Trophoblast cell (in vitro differentiated cells and primary cell): ENCODE data around the gene KCNQ1.

Experiments
- DNase-seq, 2 donors: peaks; one replicate each; pipeline ENCODE4 v3.0.0-alpha.2; 2016
- H2AFZ ChIP-seq: 2 replicates; pipeline ENCODE4 v1.6.1; 2013; ENCODE audit warnings: low read length, moderate library complexity, mild to moderate bottlenecking; ENCODE audit not compliant: insufficient read depth, poor library complexity
- H2AK5ac ChIP-seq: 2 replicates; pipeline ENCODE4 v1.6.1; 2013; ENCODE audit warnings: mild to moderate bottlenecking, low read length
- H2BK120ac ChIP-seq: 2 replicates; pipeline ENCODE4 v1.6.1; 2013; ENCODE audit warnings: low read length, mild to moderate bottlenecking, moderate library complexity; ENCODE audit not compliant: insufficient read depth, poor library complexity
- H2BK12ac ChIP-seq: 2 replicates; pipeline ENCODE4 v1.6.1; 2013; ENCODE audit warnings: mild to moderate bottlenecking, low read length, moderate library complexity
- H2BK5ac ChIP-seq: 2 replicates; pipeline ENCODE4 v1.6.1; 2013; ENCODE audit warnings: low read length, low read depth, moderate library complexity, mild to moderate bottlenecking; ENCODE audit not compliant: poor library complexity
- H3K14ac ChIP-seq: 2 replicates; pipeline ENCODE4 v1.6.1; 2013; ENCODE audit warnings: mild to moderate bottlenecking, low read length
- H3K18ac ChIP-seq: 2 replicates; pipeline ENCODE4 v1.6.1; 2013; ENCODE audit warnings: mild to moderate bottlenecking, low read length
- H3K23ac ChIP-seq: 2 replicates; pipeline ENCODE4 v1.6.1; 2013; ENCODE audit warnings: low read length
- H3K27ac ChIP-seq: 2 replicates; pipeline ENCODE4 v1.5.1; 2013; ENCODE audit warnings: low read depth, mild to moderate bottlenecking, inconsistent platforms, low read length, moderate library complexity
- H3K27me3 ChIP-seq: 2 replicates; pipeline ENCODE4 v1.6.1; 2013; ENCODE audit warnings: inconsistent platforms, mild to moderate bottlenecking, low read length, moderate library complexity; ENCODE audit not compliant: insufficient read depth
- H3K36me3 ChIP-seq, 2 experiments: 1 replicate in 1 of 2; 2 replicates in 1 of 2; pipeline ENCODE4 v1.6.1; 2013; ENCODE audit warnings: low read length in 2 of 2, mild to moderate bottlenecking in 2 of 2, moderate library complexity in 1 of 2; ENCODE audit not compliant: insufficient read depth in 2 of 2, control insufficient read depth in 1 of 2
- H3K4ac ChIP-seq: 2 replicates; pipeline ENCODE4 v1.6.1; 2013; ENCODE audit warnings: low read depth, mild to moderate bottlenecking, low read length, moderate library complexity
- H3K4me1 ChIP-seq, 2 experiments: 1 replicate in 1 of 2; 2 replicates in 1 of 2; pipeline ENCODE4 v1.6.1; 2013; ENCODE audit warnings: low read length in 2 of 2, mild to moderate bottlenecking in 2 of 2, moderate library complexity in 1 of 2; ENCODE audit not compliant: insufficient read depth in 2 of 2, control insufficient read depth in 1 of 2
- H3K4me2 ChIP-seq: 2 replicates; pipeline ENCODE4 v1.6.1; 2013; ENCODE audit warnings: inconsistent platforms, mild to moderate bottlenecking, low read length, moderate library complexity
- H3K4me3 ChIP-seq: 2 replicates; pipeline ENCODE4 v1.5.1; 2013; ENCODE audit warnings: mild to moderate bottlenecking, low read depth, low read length, inconsistent platforms
- H3K79me1 ChIP-seq: one replicate; pipeline ENCODE4 v1.6.1; 2013; ENCODE audit warnings: low read length
- H3K79me2 ChIP-seq: 2 replicates; pipeline ENCODE4 v1.6.1; 2013; ENCODE audit warnings: low read length, mild to moderate bottlenecking; ENCODE audit not compliant: control insufficient read depth, insufficient read depth, poor library complexity
- H3K9ac ChIP-seq: 2 replicates; pipeline ENCODE4 v1.6.1; 2013; ENCODE audit warnings: mild to moderate bottlenecking, low read length
- H3K9me3 ChIP-seq: 2 replicates; pipeline ENCODE4 v1.6.1; 2013; ENCODE audit warnings: low read depth, mild to moderate bottlenecking, control low read depth, inconsistent platforms, low read length; ENCODE audit not compliant: insufficient read depth
- H4K12ac ChIP-seq: 2 replicates; pipeline ENCODE4 v1.6.1; 2013; ENCODE audit warnings: low read depth, mild to moderate bottlenecking, low read length, moderate library complexity
- H4K8ac ChIP-seq: 2 replicates; pipeline ENCODE4 v1.6.1; 2013; ENCODE audit warnings: low read depth, mild to moderate bottlenecking, low read length, moderate library complexity
- H4K91ac ChIP-seq: one replicate; pipeline ENCODE4 v1.6.1; 2013; ENCODE audit warnings: low read depth, mild to moderate bottlenecking, low read length, moderate library complexity
- WGBS: extraction: QIAGEN DNeasy Blood & Tissue Kit; methylation state at CpG from one replicate; pipeline ENCODE4 v1.1.7; 2013; ENCODE audit warnings: missing lambda C conversion rate; ENCODE audit not compliant: insufficient read length, insufficient coverage; ENCODE audit errors: extremely low coverage; 5-methylcytosine and 5-hydroxymethylcytosine counted together

KCNQ1 gene

DNA sequence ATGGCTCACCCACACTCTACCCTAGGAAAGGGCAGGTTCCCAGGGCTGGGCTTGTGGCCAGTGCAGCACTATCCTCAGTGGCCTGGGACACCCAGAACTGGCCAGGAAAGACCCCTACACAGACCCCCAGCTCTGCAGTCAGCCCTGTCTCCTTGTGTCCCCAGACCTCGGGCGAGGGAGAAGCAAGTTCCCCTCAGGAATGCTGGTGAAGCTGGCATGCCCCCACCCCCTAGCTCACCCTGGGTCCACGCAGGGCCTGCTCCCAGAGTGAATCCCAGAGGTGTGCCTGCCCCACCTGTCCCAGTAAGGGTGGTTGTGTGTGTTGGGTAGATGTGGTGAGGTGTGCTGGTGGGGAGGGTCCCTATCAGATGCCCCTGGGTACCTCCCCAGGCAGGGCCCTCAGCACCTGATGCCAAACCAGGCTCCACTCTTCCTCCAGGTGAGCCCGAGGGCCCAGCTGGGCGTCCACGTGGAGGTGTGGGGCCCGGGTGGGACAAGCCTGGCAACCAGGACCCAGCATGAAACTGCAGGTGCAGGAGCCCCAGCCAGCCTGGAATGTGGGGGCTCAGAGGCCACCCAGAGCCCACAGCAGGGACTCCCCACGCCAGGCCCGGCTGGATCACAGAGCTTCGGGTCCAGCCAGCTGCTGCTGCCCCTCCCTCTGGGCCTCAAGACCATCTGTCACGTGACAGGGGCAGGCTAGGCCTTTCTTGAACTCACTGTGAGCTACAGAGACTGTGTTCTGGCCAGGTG, 303.4 kb downstream of the KCNQ1 start:
- Histone ChIP-seq H3K4me2 (no peak overlapping the region), H3K23ac (no peak overlapping the region), H2BK12ac (peak overlapping the region; percentile 60), H3K27ac (peak overlapping the region; percentile 60), H3K18ac (peak overlapping the region; percentile 49), H3K27me3 (no peaks in the 10 kb centered on the region), H3K79me2 (peaks cover 6% of the 10 kb centered on the region), H2BK120ac (peak overlapping the region; percentile 33), H3K9me3 (peaks cover 3% of the 10 kb centered on the region), H3K9ac (no peak overlapping the region), H3K4me3 (no peak overlapping the region), H2BK5ac (peak overlapping the region; percentile 48), H2AK5ac (peak overlapping the region; percentile 62), H4K8ac (peak overlapping the region; percentile 20), H3K14ac (peak overlapping the region; percentile 56), H4K12ac (no peak overlapping the region), H3K4ac (peak overlapping the region; percentile 37), H3K4me1 (peaks cover 39 to 56% of the 10 kb centered on the region in 2 experiments), H4K91ac (peak overlapping the region; percentile 78), H3K79me1 (peaks cover 49% of the 10 kb centered on the region), H2AFZ (peak overlapping the region; percentile 23), H3K36me3 (no peaks in the 10 kb centered on the region)
- WGBS: no CpG with 5 or more reads among the region's 11 CpGs
- DNase-seq: no peak

DNA sequence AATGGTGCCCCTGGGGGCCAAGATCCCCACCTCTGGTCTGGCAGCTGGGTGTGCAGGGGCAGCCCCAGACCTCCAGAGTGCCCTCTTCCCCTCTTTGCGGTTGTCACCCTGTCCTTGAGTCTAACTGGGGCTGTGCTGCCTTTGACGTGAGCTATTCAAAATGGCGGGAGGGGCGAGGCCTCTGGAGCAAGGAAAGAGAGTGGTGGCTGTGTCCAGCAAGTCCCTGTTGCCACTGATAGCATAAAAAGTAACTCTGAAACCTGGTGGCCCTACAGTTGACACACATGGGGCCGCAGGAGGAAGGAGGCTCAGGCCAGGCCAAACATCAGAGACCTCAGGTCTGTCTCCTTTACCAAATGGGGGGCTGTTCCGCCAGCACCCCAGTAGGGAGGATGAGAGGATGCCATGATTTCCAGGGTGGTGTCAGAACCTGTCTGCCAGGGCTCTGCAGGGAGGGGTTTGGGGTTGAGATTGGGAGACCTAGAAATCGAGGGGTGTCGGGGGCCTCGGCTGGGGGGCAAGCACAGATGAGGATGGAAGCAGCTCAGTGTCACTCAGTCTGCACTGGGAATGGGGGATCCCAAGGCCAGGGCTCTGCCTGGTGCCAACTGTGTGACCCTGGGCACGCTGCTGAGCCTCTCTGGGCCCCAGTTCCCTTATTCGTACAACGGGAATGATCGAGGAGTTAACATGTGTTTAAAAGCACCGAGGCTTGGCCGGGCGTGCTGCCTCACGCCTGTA, 304.2 kb downstream of the KCNQ1 start:
- Histone ChIP-seq H3K9ac (no peak overlapping the region), H4K91ac (peak overlapping the region; percentile 78), H3K9me3 (peaks cover 4% of the 10 kb centered on the region), H2BK12ac (peak overlapping the region; percentile 60), H2AFZ (no peak overlapping the region), H3K4me1 (peaks cover 34 to 50% of the 10 kb centered on the region in 2 experiments), H2AK5ac (peak overlapping the region; percentile 62), H3K18ac (peak overlapping the region; percentile 49), H2BK5ac (peak overlapping the region; percentile 18), H4K12ac (no peak overlapping the region), H3K14ac (peak overlapping the region; percentile 56), H4K8ac (no peak overlapping the region), H3K36me3 (no peaks in the 10 kb centered on the region), H3K4me2 (no peak overlapping the region), H3K23ac (no peak overlapping the region), H3K79me1 (peaks cover 50% of the 10 kb centered on the region), H3K4me3 (no peak overlapping the region), H2BK120ac (peak overlapping the region; percentile 33), H3K27ac (no peak overlapping the region), H3K4ac (no peak overlapping the region), H3K79me2 (peaks cover 6% of the 10 kb centered on the region), H3K27me3 (no peaks in the 10 kb centered on the region)
- no peak for DNase-seq
- no CpG with 5 or more reads among the region's 17 CpGs for WGBS

DNA sequence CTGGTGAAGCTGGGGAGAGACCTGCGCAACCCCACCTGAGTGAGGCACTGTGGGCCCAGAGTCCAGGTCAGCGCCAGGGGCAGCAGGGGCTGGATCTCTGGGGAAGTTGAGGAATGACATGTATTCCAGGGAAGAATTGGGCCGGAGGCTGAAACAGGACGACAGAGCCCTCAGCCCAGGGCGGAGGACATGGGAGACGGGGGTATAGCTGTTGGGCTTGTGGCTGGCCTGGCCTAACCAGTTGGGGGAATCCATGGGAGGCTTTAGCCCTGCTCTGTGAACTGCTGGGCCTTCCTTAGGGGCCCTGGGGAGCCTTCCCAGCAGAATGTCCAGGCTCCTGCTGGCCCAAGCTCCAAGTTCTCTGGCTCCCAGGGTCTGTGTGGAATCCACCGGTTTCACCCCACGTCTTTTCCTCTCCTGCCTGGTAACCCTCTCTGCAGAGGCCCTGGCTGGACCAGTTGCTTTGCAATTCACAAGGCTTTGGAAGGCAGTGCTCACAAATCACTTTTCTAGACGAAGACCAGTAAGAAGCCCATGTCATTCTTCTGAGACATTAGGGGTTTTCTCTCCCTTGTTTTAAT, 305.4 kb downstream of the KCNQ1 start:
- Histone ChIP-seq H2AK5ac (no peak overlapping the region), H2BK12ac (peak overlapping the region; percentile 87), H3K23ac (no peak overlapping the region), H4K8ac (peak overlapping the region; percentile 17), H2BK5ac (no peak overlapping the region), H3K27ac (no peak overlapping the region), H3K4me2 (no peak overlapping the region), H3K27me3 (no peaks in the 10 kb centered on the region), H3K4me3 (no peak overlapping the region), H3K36me3 (no peaks in the 10 kb centered on the region), H3K79me1 (peaks cover 50% of the 10 kb centered on the region), H2AFZ (no peak overlapping the region), H4K91ac (no peak overlapping the region), H3K9me3 (peaks cover 7% of the 10 kb centered on the region), H3K18ac (no peak overlapping the region), H3K9ac (no peak overlapping the region), H2BK120ac (peak overlapping the region; percentile 61), H3K4ac (no peak overlapping the region), H4K12ac (no peak overlapping the region), H3K4me1 (peaks cover 30 to 46% of the 10 kb centered on the region in 2 experiments), H3K14ac (peak overlapping the region; percentile 46), H3K79me2 (peaks cover 6% of the 10 kb centered on the region)
- peak; percentile 88 for DNase-seq
- WGBS: no CpG with 5 or more reads among the region's 9 CpGs

GRCh38 chr11:2750682-2751522, 306.1 kb downstream of the KCNQ1 start:
- WGBS: no CpG with 5 or more reads among the region's 24 CpGs
- H3K27me3 ChIP-seq: no peaks in the 10 kb centered on the region
- no peak overlapping the region for H4K12ac ChIP-seq
- H3K9me3 ChIP-seq: peaks cover 10% of the 10 kb centered on the region
- H3K18ac ChIP-seq: no peak overlapping the region
- H4K8ac ChIP-seq: no peak overlapping the region
- no peak overlapping the region for H3K27ac ChIP-seq
- H2AK5ac ChIP-seq: peak overlapping the region; percentile 45
- peak overlapping the region; percentile 26 for H2BK5ac ChIP-seq
- DNase-seq: no peak
- H3K9ac ChIP-seq: no peak overlapping the region
- peaks cover 6% of the 10 kb centered on the region for H3K79me2 ChIP-seq
- H3K4me2 ChIP-seq: no peak overlapping the region
- peaks cover 28 to 46% of the 10 kb centered on the region in 2 experiments for H3K4me1 ChIP-seq
- peak overlapping the region; percentile 84 for H2BK12ac ChIP-seq
- H3K4me3 ChIP-seq: no peak overlapping the region
- peak overlapping the region; percentile 61 for H2BK120ac ChIP-seq
- H3K79me1 ChIP-seq: peaks cover 48% of the 10 kb centered on the region
- peak overlapping the region; percentile 55 for H3K14ac ChIP-seq
- H4K91ac ChIP-seq: peak overlapping the region; percentile 67
- no peak overlapping the region for H3K23ac ChIP-seq
- peak overlapping the region; percentile 10 for H3K4ac ChIP-seq
- H3K36me3 ChIP-seq: no peaks in the 10 kb centered on the region
- H2AFZ ChIP-seq: no peak overlapping the region
